ENCODE measurements around the gene ASAP2.

The ASAP2 gene

GRCh38 chr2:9271691-9272090, 65.1 kb downstream of the ASAP2 start:
- DNase-seq (ENCODE audit: low read depth in 3 of 3, low spot score in 1 of 3): no peak

DNA sequence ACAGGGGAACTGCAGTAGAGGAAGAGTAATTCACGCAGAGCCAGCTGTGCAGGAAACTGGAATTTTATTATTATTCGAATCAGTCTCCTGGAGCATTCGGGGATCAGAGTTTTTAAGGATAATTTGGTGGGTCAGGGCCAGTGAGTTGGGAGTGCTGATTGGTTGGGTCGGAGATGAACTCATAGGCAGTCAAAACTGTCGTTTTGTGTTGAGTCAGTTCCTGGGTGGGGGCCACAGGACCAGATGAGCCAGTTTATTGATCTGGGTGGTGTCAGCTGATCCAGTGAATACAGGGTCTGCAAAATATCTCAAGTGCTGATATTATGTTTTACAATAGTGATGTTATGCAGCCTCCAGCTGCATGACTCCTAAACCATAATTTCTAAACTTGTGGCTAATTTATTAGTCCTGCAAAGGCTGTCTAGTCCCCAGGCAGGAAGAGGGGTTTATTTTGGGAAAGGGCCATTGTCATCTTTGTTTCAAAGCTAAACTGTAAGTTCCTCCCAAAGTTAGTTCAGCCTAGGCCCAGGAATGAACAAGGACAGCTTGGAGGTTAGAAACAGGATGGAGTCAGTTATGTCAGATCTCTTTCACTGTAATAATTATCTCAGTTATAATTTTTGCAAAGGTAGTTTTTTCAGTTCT, 67.0 kb downstream of the ASAP2 start:
- no peak for DNase-seq (ENCODE audit: low read depth in 3 of 3, low spot score in 1 of 3)

GRCh38 chr2:9274701-9275343, 68.2 kb downstream of the ASAP2 start:
- DNase-seq (ENCODE audit: low read depth in 3 of 3, low spot score in 1 of 3): no peak

GRCh38 chr2:9275399-9275798, 68.8 kb downstream of the ASAP2 start:
- no peak for DNase-seq (ENCODE audit: low read depth in 3 of 3, low spot score in 1 of 3)

GRCh38 chr2:9276074-9276473, 69.5 kb downstream of the ASAP2 start:
- DNase-seq (ENCODE audit: low read depth in 3 of 3, low spot score in 1 of 3): no peak

GRCh38 chr2:9276901-9277451, 70.4 kb downstream of the ASAP2 start:
- no peak for DNase-seq (ENCODE audit: low read depth in 3 of 3, low spot score in 1 of 3)

- DNase-seq (ENCODE audit: low read depth in 3 of 3, low spot score in 1 of 3): no peak
These were observed 71.8 kb downstream of the ASAP2 start for GRCh38 chr2:9278439-9278838.

GRCh38 chr2:9279426-9279825, 72.8 kb downstream of the ASAP2 start:
- DNase-seq (ENCODE audit: low read depth in 3 of 3, low spot score in 1 of 3): no peak

DNA sequence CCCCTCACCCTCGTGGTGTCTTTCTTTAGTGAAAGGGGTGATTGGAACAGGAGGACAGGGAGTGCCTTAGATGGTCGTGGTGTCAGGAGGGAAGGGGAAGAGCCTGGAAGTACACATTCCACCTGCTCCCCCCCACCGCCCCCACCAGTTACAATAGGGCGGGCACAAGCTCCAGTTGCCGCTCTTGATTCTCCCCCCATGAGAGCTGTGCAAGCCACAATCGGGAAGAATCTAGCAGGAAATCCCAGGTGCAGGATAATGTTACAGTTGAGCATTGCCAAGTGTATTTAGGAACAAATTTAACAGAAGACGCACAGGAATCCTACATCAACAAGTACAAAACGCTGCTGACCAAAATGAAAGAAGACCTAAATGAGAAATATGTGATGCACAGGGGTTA, 73.6 kb downstream of the ASAP2 start:
- DNase-seq (ENCODE audit: low read depth in 3 of 3, low spot score in 1 of 3): no peak

- DNase-seq (ENCODE audit: low read depth in 3 of 3, low spot score in 1 of 3): no peak
These were observed 74.5 kb downstream of the ASAP2 start for GRCh38 chr2:9281145-9281544.

DNA sequence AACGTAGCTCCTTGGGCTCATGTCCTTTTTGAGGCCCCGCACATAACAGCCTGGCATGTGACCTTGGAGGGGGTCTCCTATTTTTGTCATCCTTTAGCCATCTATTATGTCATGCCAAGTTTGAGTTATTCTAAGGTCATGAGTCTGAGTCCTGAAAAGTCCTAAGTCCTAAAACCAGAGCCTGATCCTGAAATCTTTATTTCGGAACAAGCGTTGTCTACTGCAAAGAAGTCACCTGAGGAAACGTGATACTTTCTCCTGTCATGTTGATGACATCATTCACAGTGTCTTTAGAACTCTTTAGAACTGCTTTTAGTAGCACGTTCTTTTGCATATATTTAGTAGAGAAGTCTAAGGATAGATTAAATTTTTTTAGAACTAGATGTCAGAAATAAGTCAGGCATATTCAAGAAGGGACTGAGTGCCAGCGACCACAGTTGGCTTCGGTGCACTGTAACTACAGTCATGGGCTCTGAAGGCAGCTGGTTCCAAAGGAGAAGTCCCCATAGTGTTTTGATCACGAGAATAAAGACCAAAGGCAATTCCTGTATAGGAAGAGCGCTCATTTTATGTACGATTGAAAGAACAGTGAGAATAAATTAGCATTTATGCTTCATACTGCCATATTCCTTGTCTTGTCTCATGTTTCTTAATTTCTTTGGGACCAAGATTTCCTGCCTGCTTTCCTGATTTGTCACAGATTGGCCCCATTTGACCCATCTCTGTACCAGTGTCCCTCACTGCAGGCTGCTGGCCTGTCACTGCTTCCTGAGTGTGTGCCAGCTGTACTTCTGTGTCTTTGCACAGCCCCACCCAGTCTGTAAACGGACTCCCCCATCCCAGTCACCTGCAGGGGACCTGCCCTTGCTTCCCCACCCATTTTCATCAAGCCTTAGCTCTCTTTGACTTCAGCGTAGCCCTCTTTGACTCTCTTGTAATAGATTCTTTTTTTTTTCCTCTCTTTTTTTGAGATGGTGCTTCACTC, 75.8 kb downstream of the ASAP2 start:
- DNase-seq (ENCODE audit: low read depth in 3 of 3, low spot score in 1 of 3): no peak

DNA sequence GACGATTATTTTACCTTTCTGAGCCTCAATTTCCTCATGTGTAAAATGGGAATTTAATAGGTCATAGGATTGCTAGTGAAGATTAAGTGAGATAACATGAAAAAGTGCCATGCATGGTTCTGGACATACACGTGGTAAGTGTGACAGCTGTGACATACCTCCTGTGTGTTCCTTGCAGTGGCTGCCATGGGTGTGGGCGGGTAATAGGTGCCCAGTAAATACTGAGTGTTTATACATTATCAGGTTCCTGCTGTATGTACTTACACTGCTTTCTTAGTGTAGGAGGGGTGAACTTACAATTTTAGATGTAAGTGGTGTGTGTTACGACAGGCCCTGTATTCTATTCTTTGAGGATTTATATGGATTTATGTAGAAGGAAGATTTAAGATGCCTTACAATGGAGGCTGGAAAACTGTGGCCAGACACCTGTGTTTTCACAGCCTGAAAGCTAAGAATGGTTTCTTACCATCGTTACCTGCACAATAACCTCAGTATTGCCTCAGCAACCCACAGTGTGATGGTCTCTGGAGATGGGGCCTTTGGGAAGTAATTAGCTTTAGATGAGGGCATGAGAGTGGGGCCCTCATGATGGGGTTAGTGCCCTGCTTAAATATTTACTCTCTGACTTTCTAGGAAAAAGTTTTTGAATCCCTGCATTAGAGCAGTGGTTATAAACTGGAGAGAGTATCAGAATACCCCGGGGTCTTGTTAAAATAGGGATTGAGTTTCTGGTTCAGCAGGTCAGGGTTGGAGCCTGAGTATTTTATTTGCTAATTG, 78.1 kb downstream of the ASAP2 start:
- DNase-seq (ENCODE audit: low read depth in 3 of 3, low spot score in 1 of 3): no peak

- DNase-seq (ENCODE audit: low read depth in 3 of 3, low spot score in 1 of 3): no peak
These were observed 78.8 kb downstream of the ASAP2 start for GRCh38 chr2:9285385-9285920.

DNA sequence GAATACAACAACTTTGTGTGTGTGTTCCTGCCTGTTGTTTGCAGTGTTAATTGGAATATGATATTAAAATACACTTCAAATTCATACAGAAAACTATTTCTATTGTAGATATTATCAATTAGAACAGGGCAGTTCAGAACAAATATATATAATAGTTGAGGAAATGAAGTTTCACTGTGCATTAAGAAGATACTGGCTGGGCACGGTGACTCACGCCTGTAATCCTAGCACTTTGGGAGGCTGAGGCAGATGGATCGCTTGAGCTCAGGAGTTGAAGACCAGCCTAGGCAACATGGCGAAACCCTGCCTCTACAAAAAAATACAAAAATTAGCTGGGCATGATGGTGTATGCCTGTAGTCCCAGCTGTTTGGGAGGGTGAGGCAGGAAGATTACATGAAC, 79.3 kb downstream of the ASAP2 start:
- DNase-seq (ENCODE audit: low read depth in 3 of 3, low spot score in 1 of 3): no peak

- DNase-seq (ENCODE audit: low read depth in 3 of 3, low spot score in 1 of 3): no peak
These were observed 80.2 kb downstream of the ASAP2 start for GRCh38 chr2:9286554-9287399.

GRCh38 chr2:9287400-9288045, 80.9 kb downstream of the ASAP2 start:
- no peak for DNase-seq (ENCODE audit: low read depth in 3 of 3, low spot score in 1 of 3)

DNA sequence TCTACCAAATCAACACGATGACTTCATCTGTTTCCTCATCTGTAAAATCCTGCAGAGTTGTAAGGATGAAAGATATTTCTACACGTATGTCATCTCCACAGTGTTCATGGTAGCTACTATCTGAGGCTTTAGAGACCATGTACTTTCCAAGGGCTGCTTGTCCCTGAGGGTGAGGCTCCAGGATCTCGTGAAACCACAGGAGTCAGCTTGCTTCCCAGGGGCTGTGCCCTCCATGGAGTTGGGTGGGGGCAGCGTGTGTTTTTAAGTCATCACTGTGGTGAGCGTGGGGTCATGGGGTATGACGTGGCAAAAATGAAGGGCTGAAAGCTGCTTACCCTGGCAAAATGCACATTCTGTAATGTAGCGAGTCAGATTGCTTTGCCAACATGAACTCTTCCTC, 81.6 kb downstream of the ASAP2 start:
- DNase-seq (ENCODE audit: low read depth in 3 of 3, low spot score in 1 of 3): no peak

DNA sequence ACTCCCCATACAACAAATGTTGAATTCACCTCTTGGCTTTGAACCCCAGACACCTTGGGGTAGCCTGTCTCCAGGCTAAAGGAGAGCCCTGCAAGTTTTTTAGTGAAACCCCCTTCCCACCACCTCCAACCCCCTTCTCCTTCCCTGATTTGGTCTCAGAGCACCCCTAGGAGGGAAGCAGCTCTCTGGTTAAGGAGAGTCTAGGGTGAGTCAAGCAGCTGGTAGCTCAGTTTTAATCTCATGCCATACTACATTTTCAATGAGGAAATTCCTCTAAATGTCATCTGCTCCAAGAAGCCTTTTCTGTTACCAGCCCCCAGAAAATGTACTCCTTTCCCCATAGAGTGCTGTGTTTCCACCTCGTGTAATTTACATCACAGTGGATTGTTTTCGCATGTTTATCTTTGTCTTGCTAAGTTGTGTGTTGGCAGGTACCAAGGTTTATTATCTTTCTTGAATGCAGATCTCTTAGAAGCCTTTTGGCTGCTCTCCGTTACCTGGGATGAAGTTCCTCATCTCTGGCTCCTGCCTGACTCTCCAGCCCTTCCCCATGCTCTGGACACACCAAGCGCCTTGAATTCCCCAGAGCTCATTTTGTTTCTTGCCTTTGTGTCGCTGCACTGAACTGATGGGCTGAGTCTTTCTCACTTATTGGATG, 82.2 kb downstream of the ASAP2 start:
- DNase-seq (ENCODE audit: low read depth in 3 of 3, low spot score in 1 of 3): no peak

GRCh38 chr2:9291331-9291730, 84.7 kb downstream of the ASAP2 start:
- DNase-seq (ENCODE audit: low read depth in 3 of 3, low spot score in 1 of 3): no peak
